Hepatocyte (in vitro differentiated cells): ENCODE results near the gene SLC44A4. TPM values are rescaled to one million over a fixed set of nuclear protein-coding genes. Genes with fewer than 3 reads are reported as not detected.
"Not testable (repeated sequence)": the region's sequence is repeated elsewhere in the genome, so short reads cannot be mapped to it uniquely, and the experiment has no call there.

Experiments used
- DNase-seq: peaks from one replicate; pipeline ENCODE4 v3.0.0-alpha.2; 2016; ENCODE audit warnings: low spot score
- H2AFZ ChIP-seq: fragments of 200-600 bp; sonication (generic); 2 replicates; pipeline ENCODE4 v1.6.0; 2016; ENCODE audit warnings: antibody characterized with exemption, mild to moderate bottlenecking
- H3K27ac ChIP-seq: fragments of 200-600 bp; sonication (generic); 2 replicates; pipeline ENCODE4 v1.5.1; 2016; ENCODE audit warnings: mild to moderate bottlenecking
- H3K27me3 ChIP-seq: fragments of 200-600 bp; sonication (generic); 2 replicates; pipeline ENCODE4 v1.6.1; 2016
- H3K36me3 ChIP-seq: fragments of 200-600 bp; sonication (generic); replicated peaks from 2 replicates; pipeline ENCODE4 v1.5.1; 2016; ENCODE audit warnings: low read depth; ENCODE audit not compliant: insufficient read depth
- H3K4me1 ChIP-seq: fragments of 200-600 bp; sonication (generic); 2 replicates; pipeline ENCODE4 v1.5.1; 2016; ENCODE audit warnings: mild to moderate bottlenecking, moderate library complexity; ENCODE audit not compliant: insufficient read depth
- H3K4me2 ChIP-seq: fragments of 200-600 bp; sonication (generic); 2 replicates; pipeline ENCODE4 v1.6.0; 2016
- H3K4me3 ChIP-seq: fragments of 200-600 bp; sonication (generic); 2 replicates; pipeline ENCODE4 v1.5.1; 2016; ENCODE audit warnings: mild to moderate bottlenecking
- H3K79me2 ChIP-seq: fragments of 200-600 bp; sonication (generic); 2 replicates; pipeline ENCODE4 v1.6.0; 2017; ENCODE audit warnings: mild to moderate bottlenecking
- H3K9me2 ChIP-seq: fragments of 200-600 bp; sonication (generic); replicated peaks from 2 replicates; pipeline ENCODE4 v1.6.0; 2017; ENCODE audit warnings: mild to moderate bottlenecking; ENCODE audit not compliant: insufficient read depth
- H3K9me3 ChIP-seq: fragments of 200-600 bp; sonication (generic); 2 replicates; pipeline ENCODE4 v1.5.1; 2016; ENCODE audit warnings: low read depth, mild to moderate bottlenecking
- H4K20me1 ChIP-seq: fragments of 200-600 bp; sonication (generic); 2 replicates; pipeline ENCODE4 v1.6.0; 2016; ENCODE audit warnings: mild to moderate bottlenecking; ENCODE audit not compliant: insufficient read depth, poor library complexity, severe bottlenecking
- CTCF ChIP-seq: fragments of 200-600 bp; sonication (generic); IDR thresholded peaks from 2 replicates; pipeline ENCODE4 v1.5.1; 2016; ENCODE audit warnings: antibody characterized with exemption, mild to moderate bottlenecking; ENCODE audit not compliant: poor library complexity
- EZH2 ChIP-seq: fragments of 200-600 bp; sonication (generic); IDR thresholded peaks from 2 replicates; pipeline ENCODE4 v1.6.1; 2016; ENCODE audit warnings: antibody characterized with exemption, mild to moderate bottlenecking, borderline replicate concordance
- EZH2phosphoT487 ChIP-seq: fragments of 200-600 bp; sonication (generic); IDR thresholded peaks from one replicate; pipeline ENCODE4 v1.6.1; 2018; ENCODE audit warnings: antibody characterized with exemption, mild to moderate bottlenecking, low read depth, moderate library complexity; ENCODE audit not compliant: unreplicated experiment, severe bottlenecking
- WGBS: methylation state at CpG from one replicate; pipeline ENCODE4 v1.1.6; 2016; ENCODE audit warnings: low lambda C conversion rate; ENCODE audit errors: missing lambda C conversion rate; 5-methylcytosine and 5-hydroxymethylcytosine counted together
- polyA plus RNA-seq: library from polyadenylated mRNA; unstranded; fragments of >200 nt; fragmentation: Nextera tagmentation; extraction: Ambion mirVana; gene quantifications from 2 replicates; pipeline ENCODE4 v1.2.1, GENCODE V29; 2016
- total RNA-seq: library from RNA; depleted of rRNA; stranded (reverse); fragments of >200 nt; gene quantifications from 2 replicates; pipeline ENCODE4 v1.2.3, GENCODE V29; 2014

The SLC44A4 gene
- total and polyA plus RNA-seq, 2 experiments from 2014 or later, result 76.2 to 90.8 TPM

GRCh38 chr6:31911826-31912585, 33.2 kb upstream of the SLC44A4 start:
- Histone ChIP-seq H3K9me2 (no peaks in the 10 kb centered on the region), H3K9me3 (no peaks in the 10 kb centered on the region), H3K4me3 (no peak overlapping the region), H3K79me2 (no peaks in the 10 kb centered on the region), H3K27ac (no peak overlapping the region), H3K4me2 (no peak overlapping the region), H2AFZ (no peak overlapping the region), H3K36me3 (no peaks in the 10 kb centered on the region), H3K4me1 (no peaks in the 10 kb centered on the region), H4K20me1 (no peaks in the 10 kb centered on the region), H3K27me3 (no peaks in the 10 kb centered on the region)
- no peak for TF ChIP-seq EZH2
- TF ChIP-seq CTCF, result no peak
- no peak for TF ChIP-seq EZH2phosphoT487
- WGBS, result 80% methylated on average over 11 of the region's 11 CpGs
- no peak for DNase-seq

DNA sequence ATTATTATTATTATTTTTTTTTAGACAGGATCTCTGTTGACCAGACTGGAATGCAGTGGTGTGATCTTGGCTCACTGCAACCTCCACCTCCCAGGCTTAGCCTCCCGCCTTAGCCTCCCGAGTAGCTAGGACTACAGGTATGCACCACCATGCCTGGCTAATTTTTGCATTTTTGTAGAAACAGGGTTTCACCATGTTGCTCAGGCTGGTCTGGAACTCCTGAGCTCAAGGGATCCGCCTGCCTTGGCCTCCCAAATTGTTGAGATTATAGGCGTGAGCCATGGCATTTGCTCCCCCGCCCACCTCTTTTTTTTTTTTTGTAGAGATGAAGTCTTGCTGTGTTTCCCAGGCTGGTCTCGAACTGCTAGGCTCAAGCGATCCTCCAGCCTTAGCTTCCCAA, 30.5 kb upstream of the SLC44A4 start:
- H3K79me2 ChIP-seq, H3K4me3 ChIP-seq, H3K36me3 ChIP-seq, H3K9me3 ChIP-seq, H3K4me1 ChIP-seq, H2AFZ ChIP-seq, H3K27me3 ChIP-seq, DNase-seq, H3K27ac ChIP-seq, H3K4me2 ChIP-seq, H4K20me1 ChIP-seq, H3K9me2 ChIP-seq: not testable (repeated sequence)
- 79% methylated on average over 7 of the region's 7 CpGs for WGBS

DNA sequence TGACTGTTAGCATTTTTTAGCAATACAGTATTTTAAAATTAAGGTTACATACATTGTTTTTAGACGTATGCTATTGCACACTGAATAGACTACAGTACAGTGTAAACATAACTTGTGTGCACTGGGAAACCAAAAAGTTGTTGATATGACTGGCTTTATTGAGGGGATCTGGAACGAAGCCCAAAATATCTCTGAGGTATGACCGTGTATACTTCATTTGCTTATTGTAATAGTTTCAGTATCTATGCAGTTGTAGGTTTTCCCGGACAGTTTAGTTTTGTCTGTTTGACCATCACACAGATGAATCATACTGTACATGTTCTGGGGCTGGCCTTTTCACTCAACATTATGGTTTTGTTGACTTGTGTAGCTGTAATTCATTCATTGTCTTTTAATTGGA, 30.0 kb upstream of the SLC44A4 start:
- no peak overlapping the region for H2AFZ ChIP-seq
- H3K27ac ChIP-seq, result no peak overlapping the region
- H4K20me1 ChIP-seq, result no peaks in the 10 kb centered on the region
- no peaks in the 10 kb centered on the region for H3K36me3 ChIP-seq
- TF ChIP-seq EZH2phosphoT487 (no peak), EZH2 (no peak), CTCF (no peak)
- no peaks in the 10 kb centered on the region for H3K27me3 ChIP-seq
- H3K79me2 ChIP-seq, result no peaks in the 10 kb centered on the region
- no peaks in the 10 kb centered on the region for H3K9me3 ChIP-seq
- WGBS, result 62% methylated on average over 4 of the region's 4 CpGs
- H3K4me3 ChIP-seq, result no peak overlapping the region
- peaks cover under 1% of the 10 kb centered on the region for H3K4me1 ChIP-seq
- no peak for DNase-seq
- no peaks in the 10 kb centered on the region for H3K9me2 ChIP-seq
- H3K4me2 ChIP-seq, result no peak overlapping the region

DNA sequence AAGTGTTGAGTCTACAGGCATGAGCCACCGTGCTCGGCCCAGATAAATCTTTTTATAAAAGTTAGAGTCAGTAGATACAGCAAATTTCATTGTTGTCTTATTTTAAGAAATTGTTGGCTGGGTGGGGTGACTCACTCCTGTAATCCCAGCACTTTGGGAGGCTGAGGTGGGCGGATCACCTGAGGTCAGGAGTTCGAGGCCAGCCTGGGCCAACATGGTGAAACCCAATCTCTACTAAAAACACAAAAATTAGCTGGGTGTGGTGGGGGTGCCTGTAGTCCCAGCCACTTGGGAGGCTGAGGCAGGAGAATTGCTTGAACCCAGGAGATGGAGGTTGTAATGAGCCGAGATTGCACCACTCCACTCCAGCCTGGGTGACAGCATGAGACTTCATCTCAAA, 29.5 kb upstream of the SLC44A4 start:
- not testable (repeated sequence) for H3K9me3 ChIP-seq, H3K27ac ChIP-seq, H3K4me3 ChIP-seq, DNase-seq, H3K27me3 ChIP-seq, H3K36me3 ChIP-seq, H3K4me2 ChIP-seq, H3K79me2 ChIP-seq, H4K20me1 ChIP-seq, H3K4me1 ChIP-seq, H3K9me2 ChIP-seq, H2AFZ ChIP-seq
- WGBS, result 86% methylated on average over 5 of the region's 5 CpGs
